Measurements from ENCODE around the gene RANBP2.

RANBP2 gene

DNA sequence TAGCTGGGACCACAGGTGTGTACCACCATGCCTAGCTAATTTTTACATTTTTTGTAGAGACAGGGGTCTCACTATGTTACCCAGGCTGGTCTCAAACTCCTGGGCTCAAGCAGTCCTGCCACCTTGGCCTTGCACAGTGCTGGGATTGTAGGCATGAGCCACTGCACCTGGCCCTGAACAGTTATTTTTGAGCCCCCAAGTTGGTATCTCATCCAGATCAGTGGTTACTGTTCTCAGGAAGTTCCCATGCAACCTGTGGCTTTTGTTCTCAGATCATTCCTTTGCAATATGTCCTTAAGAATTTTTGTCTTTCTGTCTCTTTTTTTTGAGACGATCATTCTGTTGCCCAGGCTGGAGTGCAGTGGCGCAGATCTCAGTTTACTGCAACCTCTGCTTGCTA, 59.6 kb downstream of the RANBP2 start:
- no peak for DNase-seq (ENCODE audit: low spot score)

- DNase-seq (ENCODE audit: low spot score), result no peak
These were observed 66.7 kb downstream of the RANBP2 start for GRCh38 chr2:108786008-108786353.

GRCh38 chr2:108786354-108787215, 67.3 kb downstream of the RANBP2 start, which contains the start of gene CCDC138:
CCDC138 (plus strand) TSS chr2:108786771; CDS start chr2:108786823, 52 bp downstream.
- DNase-seq (ENCODE audit: low spot score), result peak; percentile 77

GRCh38 chr2:108787216-108787541, 67.9 kb downstream of the RANBP2 start:
- no peak for DNase-seq (ENCODE audit: low spot score)

DNA sequence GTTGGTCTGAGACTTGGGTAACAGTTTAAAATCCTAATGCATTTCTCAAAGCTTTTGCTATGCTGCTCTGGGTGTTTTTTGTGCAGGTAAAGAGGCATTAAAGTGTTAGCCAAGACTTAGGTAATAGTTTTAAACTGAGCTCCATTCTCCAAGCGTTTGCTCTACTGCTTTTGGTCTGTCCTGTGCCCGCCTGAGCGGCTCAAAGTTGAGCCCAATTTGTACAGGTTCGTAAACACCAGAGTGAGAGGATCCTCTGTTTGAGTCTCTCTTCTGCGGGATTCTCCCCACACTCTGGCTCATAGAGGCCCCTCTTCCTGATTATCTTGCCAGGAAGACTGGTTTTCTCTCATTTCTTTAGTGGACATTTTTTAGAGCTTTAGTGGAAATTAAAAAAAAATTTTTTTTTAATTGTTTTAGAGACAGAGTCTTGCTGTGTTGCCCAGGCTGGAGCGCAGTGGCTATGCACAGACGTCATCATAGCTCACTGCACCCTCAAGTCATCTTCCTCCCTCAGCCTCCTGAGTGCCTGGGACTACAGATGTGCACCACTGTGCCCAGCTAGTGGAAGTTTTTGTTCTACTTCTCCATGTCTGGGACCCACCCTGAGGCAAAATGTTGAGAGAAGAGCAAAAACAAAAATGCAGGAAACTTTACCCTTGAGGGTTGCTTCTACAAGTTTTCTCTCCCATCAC, 83.9 kb downstream of the RANBP2 start:
- no peak for DNase-seq (ENCODE audit: low spot score)

DNA sequence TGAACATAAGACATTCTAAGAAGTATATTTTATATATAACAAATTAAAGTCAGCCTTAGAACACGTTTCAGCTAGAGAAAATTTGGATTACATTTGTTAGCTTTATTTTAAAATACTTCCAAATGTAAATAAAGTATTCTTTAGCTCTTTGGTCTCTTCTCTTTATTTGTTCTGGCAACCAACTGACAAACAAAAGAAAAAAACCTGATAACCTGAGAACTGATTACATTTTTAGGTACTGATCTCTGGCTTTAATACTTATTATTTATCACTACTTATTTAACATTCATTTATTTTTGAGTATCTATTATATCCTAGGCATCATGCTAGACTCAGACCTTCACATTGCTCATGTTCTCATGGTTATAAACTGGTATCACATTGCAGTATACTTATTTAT, 85.8 kb downstream of the RANBP2 start:
- no peak for DNase-seq (ENCODE audit: low spot score)

- no peak for DNase-seq (ENCODE audit: low spot score)
These were observed 86.5 kb downstream of the RANBP2 start for GRCh38 chr2:108805782-108806181.

- DNase-seq (ENCODE audit: low spot score), result no peak
These were observed 87.3 kb downstream of the RANBP2 start for GRCh38 chr2:108806371-108807113.

- DNase-seq (ENCODE audit: low spot score), result no peak
These were observed 90.7 kb downstream of the RANBP2 start for GRCh38 chr2:108809936-108810335.

DNA sequence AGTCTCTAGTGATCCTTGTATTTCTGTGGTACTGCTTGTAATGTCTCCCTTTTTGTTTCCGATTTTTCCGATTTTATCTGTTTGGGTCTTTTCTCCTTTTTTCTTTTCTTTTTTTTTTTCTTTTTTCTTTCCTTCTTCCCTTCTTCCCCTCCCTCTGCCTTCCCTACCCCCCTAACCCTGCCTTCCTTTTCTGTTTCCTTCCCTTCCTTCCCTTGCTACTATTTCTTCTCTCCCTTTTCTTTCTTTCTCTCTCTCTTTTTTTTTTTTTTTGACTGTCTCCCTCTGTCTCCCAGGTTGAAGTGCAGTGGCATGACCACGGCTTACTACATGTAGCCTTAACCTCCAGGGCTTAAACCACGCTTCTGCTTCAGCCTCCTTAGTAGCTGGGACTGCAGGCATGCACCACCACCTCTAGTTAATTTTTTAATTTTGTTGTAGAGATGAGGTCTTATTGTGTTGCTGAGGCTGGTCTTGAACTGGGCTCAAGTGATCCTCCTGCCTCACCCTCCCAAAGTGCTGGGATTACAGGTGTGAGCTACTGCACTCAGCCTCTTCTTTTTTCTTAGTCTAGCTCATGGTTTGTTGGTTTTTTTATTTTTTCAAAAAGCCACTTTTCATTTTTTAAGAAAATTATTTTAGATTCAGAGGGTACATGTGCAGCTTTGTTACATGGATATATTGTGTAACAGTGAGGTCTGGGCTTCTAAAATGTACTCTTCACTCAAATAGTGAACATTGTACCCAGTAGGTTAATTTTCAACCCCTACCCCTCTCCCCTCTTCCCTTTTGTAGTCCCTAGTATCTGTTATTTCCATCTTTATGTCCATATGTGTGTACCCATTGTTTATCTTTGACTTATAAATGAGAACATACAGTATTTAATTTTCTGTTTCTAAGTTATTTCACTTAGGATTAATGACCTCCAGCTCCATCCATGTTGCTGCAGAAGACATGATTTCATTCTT, 92.0 kb downstream of the RANBP2 start:
- no peak for DNase-seq (ENCODE audit: low spot score)

GRCh38 chr2:108813732-108814131, 94.5 kb downstream of the RANBP2 start:
- DNase-seq (ENCODE audit: low spot score), result no peak

DNA sequence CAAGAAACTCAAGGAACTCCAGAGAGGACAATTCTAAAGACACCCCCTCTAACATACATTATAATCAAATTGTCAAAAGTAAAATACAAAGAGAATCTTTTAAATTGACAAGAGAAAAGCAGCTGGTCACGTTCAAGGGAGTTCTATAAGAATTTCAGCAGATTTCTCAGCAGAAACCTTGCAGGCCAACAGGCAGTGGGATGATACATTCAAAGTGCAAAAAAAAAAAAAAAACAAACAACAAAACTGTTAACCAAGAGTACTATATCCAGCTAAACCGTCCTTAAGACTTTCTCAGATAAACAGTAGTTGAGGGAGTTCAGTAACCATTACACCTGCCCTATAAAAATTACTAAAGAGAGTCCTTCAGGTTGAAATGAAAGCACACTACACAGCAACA, 101.2 kb downstream of the RANBP2 start:
- DNase-seq (ENCODE audit: low spot score), result no peak

GRCh38 chr2:108823286-108823685, 104.0 kb downstream of the RANBP2 start:
- no peak for DNase-seq (ENCODE audit: low spot score)

DNA sequence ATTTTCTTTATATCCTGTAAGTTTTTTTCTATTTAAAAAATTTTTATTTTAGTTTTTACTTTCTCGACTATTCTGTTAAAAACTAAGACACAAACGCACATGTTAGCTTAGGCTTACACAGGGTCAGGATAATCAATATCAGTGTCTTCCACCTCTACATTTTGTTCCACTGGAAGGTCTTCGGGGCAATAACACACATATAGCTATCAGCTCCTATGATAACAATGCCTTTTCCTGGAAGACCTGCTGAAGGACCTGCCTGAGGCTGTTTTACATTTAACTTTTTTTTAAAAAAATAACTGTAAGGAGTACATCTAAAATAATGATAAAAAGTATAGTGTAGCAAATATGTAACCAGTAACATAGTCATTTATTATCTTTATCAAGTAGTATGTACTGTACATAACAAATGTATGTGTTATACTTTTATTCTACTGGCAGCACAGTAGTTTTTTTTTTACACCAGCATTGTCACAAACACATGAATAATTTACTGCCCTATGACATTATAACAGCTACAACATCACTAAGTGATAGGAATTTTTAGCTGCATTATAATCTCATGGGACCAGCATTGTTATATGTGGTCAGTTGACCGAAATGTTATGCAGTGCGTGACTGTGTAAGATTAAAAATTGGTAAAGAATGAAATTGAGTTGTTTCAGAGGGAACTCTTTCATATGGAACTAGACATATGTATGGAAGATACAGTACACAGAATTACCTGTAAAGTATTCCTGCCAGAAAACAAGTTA, 105.2 kb downstream of the RANBP2 start:
- no peak for DNase-seq (ENCODE audit: low spot score)

GRCh38 chr2:108825254-108825653, 106.0 kb downstream of the RANBP2 start:
- DNase-seq (ENCODE audit: low spot score), result no peak

DNA sequence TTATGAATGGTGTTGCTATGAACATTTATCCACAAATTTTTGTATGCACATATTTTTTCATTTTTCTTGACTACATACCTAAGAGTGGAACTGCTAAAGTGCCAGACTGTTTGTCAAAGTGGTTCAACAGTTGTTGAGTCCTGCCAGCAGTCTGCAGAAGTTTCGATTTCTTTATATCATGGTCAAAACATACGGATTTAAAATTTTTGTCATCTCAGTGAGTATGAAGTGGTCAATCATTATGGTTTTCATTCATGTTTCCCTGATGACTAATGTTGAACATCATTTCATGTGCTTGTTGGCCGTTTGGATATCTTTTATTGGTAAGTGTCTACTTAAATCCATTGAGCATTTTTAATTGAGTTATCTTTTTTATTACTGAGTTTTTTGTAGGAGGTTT, 106.5 kb downstream of the RANBP2 start:
- DNase-seq (ENCODE audit: low spot score), result no peak

DNA sequence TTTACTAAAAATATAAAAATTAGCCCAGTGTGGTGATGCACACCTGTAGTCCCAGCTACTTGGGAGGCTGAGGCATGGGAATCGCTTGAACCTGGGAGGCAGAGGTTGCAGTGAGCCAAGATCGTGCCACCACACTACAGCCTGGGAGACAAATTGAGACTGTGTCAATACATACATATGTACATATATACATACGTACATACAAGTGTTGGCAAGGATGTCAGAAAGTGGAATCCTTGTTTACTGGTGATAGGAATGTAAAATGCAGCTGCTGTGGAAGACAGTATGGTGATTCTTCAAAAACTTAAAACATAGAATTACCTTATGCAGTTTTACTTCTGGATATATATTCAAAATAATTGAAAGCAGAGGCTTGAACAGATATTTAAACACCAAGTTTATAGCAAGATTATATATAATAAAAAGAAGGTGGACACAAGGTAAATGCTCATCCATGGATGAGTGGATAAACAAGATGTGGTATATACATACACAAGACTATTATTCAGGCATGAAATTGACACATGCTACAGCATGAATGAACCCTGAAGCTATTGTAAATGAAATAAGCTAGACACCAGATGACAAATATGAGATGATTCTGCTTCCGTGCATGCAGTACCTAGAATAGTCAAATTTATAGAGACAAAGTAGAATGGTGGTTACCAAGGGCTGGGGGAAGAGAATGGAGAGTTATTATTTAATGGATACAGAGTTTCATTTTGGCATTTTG, 110.5 kb downstream of the RANBP2 start:
- DNase-seq (ENCODE audit: low spot score), result no peak

DNA sequence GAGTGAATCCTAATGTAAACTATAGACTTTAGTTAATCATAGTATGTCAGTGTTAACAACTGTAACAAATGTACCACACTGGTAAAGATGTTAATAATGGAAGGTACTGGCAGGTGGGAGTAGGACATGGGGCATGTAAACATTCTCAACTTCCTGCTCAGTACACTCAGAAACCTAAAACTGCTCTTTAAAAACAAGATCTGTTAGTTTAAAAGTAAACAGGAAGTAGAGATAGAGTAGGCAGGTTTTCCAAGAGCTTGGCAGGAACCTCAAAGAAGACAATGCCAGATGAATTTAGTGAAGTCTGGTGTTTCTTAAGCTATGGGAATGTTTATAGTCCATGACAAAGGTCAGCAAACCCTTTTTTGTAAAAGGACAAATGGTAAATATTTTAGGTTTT, 113.9 kb downstream of the RANBP2 start:
- no peak for DNase-seq (ENCODE audit: low spot score)

GRCh38 chr2:108834620-108835019, 115.3 kb downstream of the RANBP2 start:
- DNase-seq (ENCODE audit: low spot score), result no peak

- no peak for DNase-seq (ENCODE audit: low spot score)
These were observed 115.8 kb downstream of the RANBP2 start for GRCh38 chr2:108835040-108835439.

Measured in hematopoietic multipotent progenitor cell treated with erythropoietin and hydrocortisone succinate and interleukin-3 and kit ligand, for 17 days (in vitro differentiated cells).